ENCODE measurements around the gene AKNAD1.

Gene AKNAD1

DNA sequence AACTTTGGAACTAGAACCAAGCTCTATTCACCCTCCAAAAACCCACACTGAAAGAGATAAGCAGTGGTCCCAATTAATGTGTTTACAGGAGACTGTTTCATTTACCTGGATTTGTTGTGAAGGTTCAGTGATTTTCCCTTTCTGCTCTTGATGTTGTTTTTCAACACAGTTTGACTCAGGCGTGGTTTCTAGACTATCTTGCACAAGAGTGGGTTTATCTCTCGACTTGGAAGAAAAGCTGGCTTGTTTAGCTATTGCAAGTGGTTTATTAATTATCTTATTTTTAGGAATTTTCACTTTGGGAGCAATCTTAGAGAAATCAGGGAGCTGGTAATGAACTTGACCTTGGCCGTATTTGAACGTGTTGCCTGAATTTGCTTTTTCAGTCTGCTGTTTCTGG, 5.3 kb downstream of the AKNAD1 start:
- DNase-seq, result no peak
- TF ChIP-seq, protein P1, sequence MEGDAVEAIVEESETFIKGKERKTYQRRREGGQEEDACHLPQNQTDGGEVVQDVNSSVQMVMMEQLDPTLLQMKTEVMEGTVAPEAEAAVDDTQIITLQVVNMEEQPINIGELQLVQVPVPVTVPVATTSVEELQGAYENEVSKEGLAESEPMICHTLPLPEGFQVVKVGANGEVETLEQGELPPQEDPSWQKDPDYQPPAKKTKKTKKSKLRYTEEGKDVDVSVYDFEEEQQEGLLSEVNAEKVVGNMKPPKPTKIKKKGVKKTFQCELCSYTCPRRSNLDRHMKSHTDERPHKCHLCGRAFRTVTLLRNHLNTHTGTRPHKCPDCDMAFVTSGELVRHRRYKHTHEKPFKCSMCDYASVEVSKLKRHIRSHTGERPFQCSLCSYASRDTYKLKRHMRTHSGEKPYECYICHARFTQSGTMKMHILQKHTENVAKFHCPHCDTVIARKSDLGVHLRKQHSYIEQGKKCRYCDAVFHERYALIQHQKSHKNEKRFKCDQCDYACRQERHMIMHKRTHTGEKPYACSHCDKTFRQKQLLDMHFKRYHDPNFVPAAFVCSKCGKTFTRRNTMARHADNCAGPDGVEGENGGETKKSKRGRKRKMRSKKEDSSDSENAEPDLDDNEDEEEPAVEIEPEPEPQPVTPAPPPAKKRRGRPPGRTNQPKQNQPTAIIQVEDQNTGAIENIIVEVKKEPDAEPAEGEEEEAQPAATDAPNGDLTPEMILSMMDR (IDR thresholded peaks at IDR 0.05; ENCODE audit: low read depth, low read length), result no peak
- Histone ChIP-seq H3K27me3 (ENCODE audit: insufficient read depth, low read depth, severe bottlenecking) (no peaks in the 10 kb centered on the region), H3K9me3 (ENCODE audit: severe bottlenecking) (no peaks in the 10 kb centered on the region), H3K4me3 (ENCODE audit: low read depth, low read length) (no peak overlapping the region), H3K27ac (no peak overlapping the region), H3K36me3 (no peaks in the 10 kb centered on the region)

DNA sequence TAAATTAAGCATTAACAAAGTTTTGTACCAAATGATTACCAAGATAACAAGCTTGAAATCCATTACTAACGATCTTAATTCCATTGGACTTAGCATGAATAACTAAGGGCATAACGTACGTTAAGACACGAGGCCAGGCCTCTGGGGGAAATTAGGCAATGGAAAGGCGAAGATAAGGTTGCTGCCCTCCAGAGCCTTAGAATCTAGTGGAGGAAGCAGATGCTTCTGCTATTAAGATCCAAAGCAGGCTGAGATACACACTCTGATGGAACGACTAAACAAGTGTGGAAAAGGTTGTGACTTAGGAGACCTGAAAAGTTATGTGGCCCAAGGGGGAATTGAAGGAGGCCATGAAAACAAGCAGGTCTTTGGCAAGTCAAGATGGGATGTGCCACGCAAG, 6.0 kb downstream of the AKNAD1 start:
- TF ChIP-seq, protein P1 (IDR thresholded peaks at IDR 0.05; ENCODE audit: low read depth, low read length), result no peak
- Histone ChIP-seq H3K36me3 (no peaks in the 10 kb centered on the region), H3K27ac (no peak overlapping the region), H3K4me3 (ENCODE audit: low read depth, low read length) (no peak overlapping the region), H3K27me3 (ENCODE audit: insufficient read depth, low read depth, severe bottlenecking) (no peaks in the 10 kb centered on the region), H3K9me3 (ENCODE audit: severe bottlenecking) (no peaks in the 10 kb centered on the region)
- no peak for DNase-seq

DNA sequence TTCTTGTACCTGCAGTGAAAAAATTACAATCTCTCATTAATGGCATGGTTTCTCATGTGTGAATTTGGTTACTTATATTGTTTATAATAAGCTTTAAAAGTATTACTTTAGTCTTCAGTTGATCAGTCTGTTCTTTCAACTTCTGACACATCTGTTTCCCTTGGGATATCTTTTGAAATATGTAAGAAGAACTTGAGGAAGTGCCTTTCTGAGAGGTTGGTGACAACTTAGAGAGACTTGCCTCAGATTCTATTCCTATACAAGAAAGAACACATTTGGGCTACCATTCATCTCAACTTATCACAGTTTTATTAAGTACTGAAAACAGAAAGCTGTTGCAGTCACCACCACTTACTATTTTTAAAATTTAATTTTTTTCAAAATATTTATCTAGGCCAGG, 8.1 kb downstream of the AKNAD1 start:
- TF ChIP-seq, protein P1 (IDR thresholded peaks at IDR 0.05; ENCODE audit: low read depth, low read length), result no peak
- no peak for DNase-seq
- Histone ChIP-seq H3K9me3 (ENCODE audit: severe bottlenecking) (no peaks in the 10 kb centered on the region), H3K36me3 (no peaks in the 10 kb centered on the region), H3K4me3 (ENCODE audit: low read depth, low read length) (no peak overlapping the region), H3K27me3 (ENCODE audit: insufficient read depth, low read depth, severe bottlenecking) (no peaks in the 10 kb centered on the region), H3K27ac (no peak overlapping the region)

DNA sequence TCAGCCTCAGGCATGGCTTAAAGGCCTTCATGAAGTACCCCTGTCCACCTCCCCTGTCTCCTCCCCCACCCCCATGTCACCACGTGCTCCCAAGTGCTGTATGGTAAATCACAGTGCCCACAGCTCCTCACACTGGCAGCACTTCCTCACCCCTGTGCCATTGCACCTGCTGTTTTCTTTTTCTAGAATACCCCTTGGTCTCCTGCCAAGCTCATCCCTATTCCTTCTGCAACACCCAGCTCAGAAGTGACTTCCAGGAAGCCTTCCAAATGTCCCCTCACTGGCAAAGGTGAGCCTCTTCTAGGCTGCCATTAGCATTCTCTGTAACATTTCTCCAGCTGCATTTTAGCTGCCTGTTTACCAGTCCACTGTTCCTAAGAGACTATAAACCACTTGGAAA, 9.4 kb downstream of the AKNAD1 start:
- TF ChIP-seq, protein P1 (IDR thresholded peaks at IDR 0.05; ENCODE audit: low read depth, low read length), result no peak
- Histone ChIP-seq H3K9me3 (ENCODE audit: severe bottlenecking) (no peaks in the 10 kb centered on the region), H3K36me3 (no peaks in the 10 kb centered on the region), H3K27ac (no peak overlapping the region), H3K27me3 (ENCODE audit: insufficient read depth, low read depth, severe bottlenecking) (no peaks in the 10 kb centered on the region), H3K4me3 (ENCODE audit: low read depth, low read length) (no peak overlapping the region)
- DNase-seq, result no peak

- Histone ChIP-seq H3K36me3 (no peaks in the 10 kb centered on the region), H3K9me3 (ENCODE audit: severe bottlenecking) (no peaks in the 10 kb centered on the region), H3K4me3 (ENCODE audit: low read depth, low read length) (no peak overlapping the region), H3K27me3 (ENCODE audit: insufficient read depth, low read depth, severe bottlenecking) (no peaks in the 10 kb centered on the region), H3K27ac (no peak overlapping the region)
- TF ChIP-seq, protein P1 (IDR thresholded peaks at IDR 0.05; ENCODE audit: low read depth, low read length), result no peak
- DNase-seq, result no peak
Observed at GRCh38 chr1:108845991-108846390, 10.9 kb downstream of the AKNAD1 start.

GRCh38 chr1:108845446-108845845, 11.4 kb downstream of the AKNAD1 start:
- Histone ChIP-seq H3K27me3 (ENCODE audit: insufficient read depth, low read depth, severe bottlenecking) (no peaks in the 10 kb centered on the region), H3K4me3 (ENCODE audit: low read depth, low read length) (no peak overlapping the region), H3K27ac (no peak overlapping the region), H3K36me3 (no peaks in the 10 kb centered on the region), H3K9me3 (ENCODE audit: severe bottlenecking) (no peaks in the 10 kb centered on the region)
- DNase-seq, result no peak
- TF ChIP-seq, protein P1 (IDR thresholded peaks at IDR 0.05; ENCODE audit: low read depth, low read length), result no peak

Data from WERI-Rb-1 (cell line).